ENCODE data around the gene ATP8A2.

DNA sequence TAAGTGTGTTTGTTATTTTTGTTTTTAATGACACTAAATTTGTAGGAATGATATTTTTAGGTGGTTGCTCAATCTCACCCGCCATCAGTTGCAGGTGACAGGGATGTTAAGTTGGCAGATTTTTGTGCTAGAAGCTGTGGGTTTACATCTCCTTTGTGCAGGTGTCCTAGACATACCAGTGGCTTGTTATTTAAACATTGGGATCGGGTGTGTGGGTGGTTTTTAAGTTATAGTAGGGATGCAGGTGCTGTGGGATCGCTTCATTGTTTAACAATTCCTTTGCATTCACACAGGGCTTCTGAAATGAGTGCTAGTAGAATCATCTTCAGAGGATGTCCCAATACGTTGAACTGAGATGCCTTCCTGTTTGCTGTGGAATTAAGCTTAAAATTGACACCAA is 580.1 kb downstream of the ATP8A2 start:
- TF ChIP-seq, protein P1, sequence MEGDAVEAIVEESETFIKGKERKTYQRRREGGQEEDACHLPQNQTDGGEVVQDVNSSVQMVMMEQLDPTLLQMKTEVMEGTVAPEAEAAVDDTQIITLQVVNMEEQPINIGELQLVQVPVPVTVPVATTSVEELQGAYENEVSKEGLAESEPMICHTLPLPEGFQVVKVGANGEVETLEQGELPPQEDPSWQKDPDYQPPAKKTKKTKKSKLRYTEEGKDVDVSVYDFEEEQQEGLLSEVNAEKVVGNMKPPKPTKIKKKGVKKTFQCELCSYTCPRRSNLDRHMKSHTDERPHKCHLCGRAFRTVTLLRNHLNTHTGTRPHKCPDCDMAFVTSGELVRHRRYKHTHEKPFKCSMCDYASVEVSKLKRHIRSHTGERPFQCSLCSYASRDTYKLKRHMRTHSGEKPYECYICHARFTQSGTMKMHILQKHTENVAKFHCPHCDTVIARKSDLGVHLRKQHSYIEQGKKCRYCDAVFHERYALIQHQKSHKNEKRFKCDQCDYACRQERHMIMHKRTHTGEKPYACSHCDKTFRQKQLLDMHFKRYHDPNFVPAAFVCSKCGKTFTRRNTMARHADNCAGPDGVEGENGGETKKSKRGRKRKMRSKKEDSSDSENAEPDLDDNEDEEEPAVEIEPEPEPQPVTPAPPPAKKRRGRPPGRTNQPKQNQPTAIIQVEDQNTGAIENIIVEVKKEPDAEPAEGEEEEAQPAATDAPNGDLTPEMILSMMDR (IDR thresholded peaks at IDR 0.05), result no peak
- TF ChIP-seq ZFX (IDR thresholded peaks at IDR 0.05; ENCODE audit: borderline replicate concordance), result no peak

All from 22Rv1 (cell line).